Breast epithelium (tissue), 4 donors: Measurements from ENCODE around the gene WHRN. TPM values are rescaled to one million over a fixed set of nuclear protein-coding genes. Genes with fewer than 3 reads are reported as not detected.
A peak's percentile ranks its signal among the peaks of the same experiment; 100 is the strongest.

Experiments
- DNase-seq, 2 donors: peaks; one replicate each; pipeline ENCODE4 v3.0.0-alpha.2; 2019; ENCODE audit warnings: low spot score in 2 of 2
- H3K27ac ChIP-seq, 2 donors: fragments of 200-600 bp; sonication (generic) in 1 of 2; one replicate each; pipeline ENCODE4 v1.5.1; 2016 to 2019; ENCODE audit warnings: mild to moderate bottlenecking in 1 of 2
- H3K27me3 ChIP-seq, 2 donors: fragments of 200-600 bp; sonication (generic) in 1 of 2; one replicate each; pipeline versions ENCODE4 v1.5.1 to v1.6.0; 2017 to 2019; ENCODE audit warnings: control low read depth in 1 of 2, mild to moderate bottlenecking in 1 of 2
- H3K36me3 ChIP-seq: fragments of 200-600 bp; one replicate; pipeline ENCODE4 v1.5.1; 2019
- H3K4me1 ChIP-seq, 2 donors: fragments of 200-600 bp; sonication (generic); one replicate each; pipeline ENCODE4 v1.5.1; 2016 to 2019; ENCODE audit warnings: control low read depth in 1 of 2
- H3K4me3 ChIP-seq, 3 donors: fragments of 200-600 bp; sonication (generic); 1 replicate in 2 of 3; 2 replicates in 1 of 3; pipeline ENCODE4 v1.5.1; 2016 to 2019; ENCODE audit warnings: mild to moderate bottlenecking in 3 of 3, moderate library complexity in 2 of 3
- H3K9me3 ChIP-seq, 2 donors: fragments of 200-600 bp; sonication (generic) in 1 of 2; one replicate each; pipeline ENCODE4 v1.5.1; 2016 to 2019; ENCODE audit warnings: control low read depth in 1 of 2
- POLR2A ChIP-seq: fragments of 450-650 bp; IDR thresholded peaks from one replicate; pipeline ENCODE4 v1.6.1; 2016; ENCODE audit warnings: antibody characterized with exemption, mild to moderate bottlenecking, moderate library complexity
- POLR2AphosphoS5 ChIP-seq, 3 donors: sonication (generic); formaldehyde crosslinking; IDR thresholded peaks; one replicate each; pipeline ENCODE4 v1.6.1; 2017; ENCODE audit warnings: antibody characterized with exemption in 3 of 3
- intact Hi-C: fragments of 100-400 bp; cut with DNase I; formaldehyde crosslinking; loops from one replicate; pipeline ENCODE4 v1.15.1; 2023; ENCODE audit warnings: low total_unique reads
- total RNA-seq, 3 donors: library from RNA; depleted of rRNA; stranded (reverse); fragments of >200 nt; gene quantifications; one replicate each; pipeline ENCODE4 v1.1.0, GENCODE V29; 2016
- TF ChIP-seq, protein P1 (sequence below), 3 donors: fragments of 450-650 bp; IDR thresholded peaks; one replicate each; pipeline ENCODE4 v1.5.1; 2016 to 2017; ENCODE audit warnings: antibody characterized with exemption in 3 of 3, mild to moderate bottlenecking in 3 of 3, moderate library complexity in 3 of 3

Gene WHRN
- total RNA-seq: 10 to 100 TPM in 2 of 3 donors, 1 to 10 TPM in 1; 2.4 to 16.4 (median 15.1) TPM

DNA sequence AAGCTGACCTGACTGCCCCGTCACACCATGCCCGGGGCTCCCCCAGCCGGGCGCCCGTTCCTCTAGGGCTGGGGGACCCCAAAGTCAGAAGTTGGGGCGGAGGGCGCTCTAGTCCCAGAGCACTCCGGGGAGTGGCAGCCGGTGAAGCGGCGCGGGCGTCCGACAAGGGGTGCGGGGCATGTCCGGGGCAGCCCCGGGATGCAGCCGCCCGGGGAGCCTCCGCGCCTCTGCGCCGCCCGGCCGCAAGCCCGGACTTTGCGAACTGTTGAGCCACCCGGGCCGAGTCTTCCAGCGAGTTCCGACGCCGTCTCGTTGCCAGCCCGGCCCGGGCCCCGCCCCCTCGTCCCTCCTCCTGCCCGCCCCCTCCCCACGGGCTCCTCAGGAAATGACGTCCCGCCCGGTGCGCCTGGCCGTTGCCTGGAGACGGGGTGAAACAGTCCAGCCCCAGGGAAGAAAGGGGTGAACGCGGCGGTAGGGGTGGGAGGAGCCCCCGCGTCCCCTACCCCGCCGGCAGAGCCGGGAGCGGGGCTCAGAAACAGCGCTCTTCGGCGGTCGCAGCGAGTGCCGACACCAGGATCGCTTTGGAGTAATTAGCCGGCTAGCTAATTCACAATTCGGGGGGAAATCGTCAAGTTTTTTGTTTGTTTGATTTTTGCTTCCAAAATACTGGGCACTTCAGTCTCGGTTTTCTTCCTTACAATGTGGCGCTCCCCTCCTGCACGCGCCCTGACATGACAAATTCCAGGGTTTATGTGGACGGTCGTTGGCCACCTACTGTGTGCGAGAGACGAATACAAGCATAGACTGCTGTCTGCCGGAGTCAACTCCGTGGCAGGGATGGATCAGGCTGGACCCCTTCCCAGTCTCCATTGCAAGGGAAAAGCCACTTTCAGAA is at the start of gene WHRN:
Gene WHRN (minus strand): TSS at position 287 of the 895 bp plus-strand sequence. CDS start 672 bp downstream, outside the sequence.
- H3K4me3 ChIP-seq: peak within 1 kb of the TSS; percentile 61 to 82 (median 80)
- peaks cover 0 to 4% of the 10 kb centered on the region in 2 donors for H3K4me1 ChIP-seq
- peak in 2 of 3 donors; percentile 42 to 82 for TF ChIP-seq POLR2AphosphoS5 (IDR thresholded peaks at IDR 0.05)
- TF ChIP-seq POLR2A: no peak
- intact Hi-C loops: no loop called here
- peak within 1 kb of the TSS; percentile 64 to 90 for H3K27ac ChIP-seq
- H3K36me3 ChIP-seq: no peaks in the 10 kb centered on the region
- H3K9me3 ChIP-seq: no peaks in the 10 kb centered on the region
- no peaks in the 10 kb centered on the region for H3K27me3 ChIP-seq
- DNase-seq: peak; percentile 92 to 94

DNA sequence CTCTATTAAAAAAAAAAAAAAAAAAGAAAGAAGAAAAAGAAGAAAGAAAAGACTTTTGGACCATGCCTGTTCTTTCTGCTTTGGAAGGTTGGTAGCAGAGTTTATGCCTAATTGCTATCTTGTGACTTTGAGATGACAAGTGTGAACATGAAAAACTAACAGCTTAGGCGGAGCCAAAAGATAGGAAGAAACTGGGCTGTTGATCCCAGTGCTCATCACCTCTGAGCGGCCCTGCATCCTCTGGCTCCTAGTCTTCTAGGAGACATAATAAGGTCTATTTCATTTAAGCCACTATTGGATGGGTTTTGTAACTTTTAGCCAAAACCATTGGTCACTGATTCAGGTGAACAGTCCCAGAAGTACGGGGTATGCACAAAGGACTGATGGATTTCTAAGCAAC is 47.9 kb upstream of the WHRN start:
- no peak for DNase-seq
- intact Hi-C loops: no loop called here
- no peak overlapping the region for H3K27ac ChIP-seq
- no peaks in the 10 kb centered on the region for H3K4me1 ChIP-seq
- H3K36me3 ChIP-seq: no peaks in the 10 kb centered on the region
- H3K9me3 ChIP-seq: no peaks in the 10 kb centered on the region
- no peaks in the 10 kb centered on the region for H3K27me3 ChIP-seq
- no peak overlapping the region for H3K4me3 ChIP-seq
- TF ChIP-seq POLR2A (no peak), POLR2AphosphoS5 (IDR thresholded peaks at IDR 0.05) (no peak)
- TF ChIP-seq, protein P1, sequence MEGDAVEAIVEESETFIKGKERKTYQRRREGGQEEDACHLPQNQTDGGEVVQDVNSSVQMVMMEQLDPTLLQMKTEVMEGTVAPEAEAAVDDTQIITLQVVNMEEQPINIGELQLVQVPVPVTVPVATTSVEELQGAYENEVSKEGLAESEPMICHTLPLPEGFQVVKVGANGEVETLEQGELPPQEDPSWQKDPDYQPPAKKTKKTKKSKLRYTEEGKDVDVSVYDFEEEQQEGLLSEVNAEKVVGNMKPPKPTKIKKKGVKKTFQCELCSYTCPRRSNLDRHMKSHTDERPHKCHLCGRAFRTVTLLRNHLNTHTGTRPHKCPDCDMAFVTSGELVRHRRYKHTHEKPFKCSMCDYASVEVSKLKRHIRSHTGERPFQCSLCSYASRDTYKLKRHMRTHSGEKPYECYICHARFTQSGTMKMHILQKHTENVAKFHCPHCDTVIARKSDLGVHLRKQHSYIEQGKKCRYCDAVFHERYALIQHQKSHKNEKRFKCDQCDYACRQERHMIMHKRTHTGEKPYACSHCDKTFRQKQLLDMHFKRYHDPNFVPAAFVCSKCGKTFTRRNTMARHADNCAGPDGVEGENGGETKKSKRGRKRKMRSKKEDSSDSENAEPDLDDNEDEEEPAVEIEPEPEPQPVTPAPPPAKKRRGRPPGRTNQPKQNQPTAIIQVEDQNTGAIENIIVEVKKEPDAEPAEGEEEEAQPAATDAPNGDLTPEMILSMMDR (IDR thresholded peaks at IDR 0.05): no peak

DNA sequence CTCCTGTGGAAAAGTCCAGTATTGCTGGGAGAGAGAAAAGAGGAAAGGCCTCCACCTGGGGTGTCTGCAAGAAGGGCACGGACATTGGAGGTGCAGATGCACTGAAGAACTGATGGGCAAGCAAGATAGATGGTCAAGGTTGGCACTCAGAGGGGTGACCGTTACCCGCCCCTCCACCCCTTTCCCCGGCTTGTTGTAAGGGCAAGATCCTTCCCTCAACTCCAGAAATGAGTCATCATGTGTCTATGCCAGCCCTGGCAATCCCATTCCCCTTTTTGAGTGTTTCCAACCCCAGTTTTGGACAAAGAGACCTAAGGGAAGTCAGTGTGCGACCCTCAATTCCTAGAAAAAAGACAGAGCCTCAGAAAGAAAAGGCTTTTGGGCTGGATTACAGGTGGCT is 47.4 kb upstream of the WHRN start:
- TF ChIP-seq POLR2AphosphoS5 (IDR thresholded peaks at IDR 0.05) (no peak), POLR2A (no peak)
- TF ChIP-seq, protein P1 (IDR thresholded peaks at IDR 0.05): no peak
- Histone ChIP-seq H3K27ac (no peak overlapping the region), H3K4me3 (no peak overlapping the region), H3K4me1 (no peaks in the 10 kb centered on the region), H3K36me3 (no peaks in the 10 kb centered on the region), H3K27me3 (no peaks in the 10 kb centered on the region), H3K9me3 (no peaks in the 10 kb centered on the region)
- intact Hi-C loops: no loop called here
- no peak for DNase-seq

GRCh38 chr9:114551750-114552685 is 46.7 kb upstream of the WHRN start:
- H3K27ac ChIP-seq: peak overlapping the region in 1 of 2 donors; percentile 43
- H3K36me3 ChIP-seq: no peaks in the 10 kb centered on the region
- intact Hi-C loops: no loop called here
- no peaks in the 10 kb centered on the region for H3K27me3 ChIP-seq
- DNase-seq: peak; percentile 54 to 60
- H3K4me3 ChIP-seq: no peak overlapping the region
- no peaks in the 10 kb centered on the region for H3K9me3 ChIP-seq
- TF ChIP-seq POLR2A: no peak
- TF ChIP-seq, protein P1 (IDR thresholded peaks at IDR 0.05): no peak
- no peak for TF ChIP-seq POLR2AphosphoS5 (IDR thresholded peaks at IDR 0.05)
- no peaks in the 10 kb centered on the region for H3K4me1 ChIP-seq

- H3K27ac ChIP-seq: no peak overlapping the region
- no peak for TF ChIP-seq POLR2AphosphoS5 (IDR thresholded peaks at IDR 0.05)
- no peak for TF ChIP-seq POLR2A
- TF ChIP-seq, protein P1 (IDR thresholded peaks at IDR 0.05): no peak
- H3K9me3 ChIP-seq: no peaks in the 10 kb centered on the region
- intact Hi-C loops: no loop called here
- H3K4me3 ChIP-seq: no peak overlapping the region
- no peaks in the 10 kb centered on the region for H3K27me3 ChIP-seq
- DNase-seq: no peak
- no peaks in the 10 kb centered on the region for H3K4me1 ChIP-seq
- H3K36me3 ChIP-seq: no peaks in the 10 kb centered on the region
Measured at GRCh38 chr9:114549697-114550330, 44.5 kb upstream of the WHRN start.
